SW480 (cell line): Measurements from ENCODE around the gene CRABP2.

Experiments
- DNase-seq: peaks from one replicate; pipeline ENCODE4 v3.0.0-alpha.2; 2016; ENCODE audit warnings: low spot score

The CRABP2 gene

GRCh38 chr1:156655151-156655903, 50.1 kb downstream of the CRABP2 start:
- no peak for DNase-seq

- no peak for DNase-seq
Measured at GRCh38 chr1:156654700-156655099, 50.7 kb downstream of the CRABP2 start.

GRCh38 chr1:156652992-156653355, 52.4 kb downstream of the CRABP2 start:
- DNase-seq, result no peak

- no peak for DNase-seq
Measured at GRCh38 chr1:156652131-156652991, 53.0 kb downstream of the CRABP2 start.
